K562 (cell line): ENCODE data around the gene ZNF691. TPM values are rescaled to one million over a fixed set of nuclear protein-coding genes. Genes with fewer than 3 reads are reported as not detected.

Experiments
- ATAC-seq: fragments of 200-7000 bp; cut with Tn5 transposase; 3 replicates; pipeline ENCODE4 v1.9.1; 2020; ENCODE audit warnings: moderate library complexity
- BruUV-seq: library from RNA; stranded (reverse); fragments of 400-500 nt; replicated peaks from 2 replicates; lab custom pipeline; 2021; lab: Mats Ljungman, UMichigan
- CTCF ChIA-PET: fragments of 300-600 bp; formaldehyde crosslinking; extraction: SDS; loops from one replicate; lab custom pipeline; 2021; ENCODE audit warnings: low intra/inter-chr PET ratio; lab: Yijun Ruan, JAX
- POLR2A ChIA-PET: fragments of 300-600, 350-650 bp; sonication (Branson Sonifier 250); formaldehyde crosslinking; extraction: SDS; loops from one replicate; lab custom pipeline; 2021; ENCODE audit warnings: antibody characterized with exemption, inconsistent platforms; lab: Yijun Ruan, JAX
- DNase-seq, 4 experiments: peaks; one replicate each; pipeline versions ENCODE4 v3.0.0 to v3.0.0-alpha.2; 2011 to 2018; ENCODE audit warnings: low spot score in 3 of 4, mixed read lengths in 3 of 4; ENCODE audit errors: extremely low read depth in 1 of 4
- FAIRE-seq: peaks from 2 replicates; lab custom pipeline; 2011; peaks lifted over from hg19 to GRCh38; lab: Jason Lieb, UNC
- H2AFZ ChIP-seq: 2 replicates; pipeline ENCODE4 v1.6.0; 2011; ENCODE audit warnings: low read depth, low read length, control low read depth, inconsistent platforms
- H3K27ac ChIP-seq: fragments of 200-600 bp; 3 replicates; pipeline ENCODE4 v1.8.0; 2011; ENCODE audit warnings: low read depth, mild to moderate bottlenecking, control low read depth, inconsistent platforms, low read length, moderate library complexity, mixed read lengths; ENCODE audit errors: extremely low read depth
- H3K27me3 ChIP-seq, 2 experiments: fragments of 300-600 bp in 1 of 2; 2 replicates in 1 of 2; 3 replicates in 1 of 2; pipeline versions ENCODE4 v1.6.0 to v1.8.0; 2011; ENCODE audit warnings: inconsistent platforms in 2 of 2, low read length in 2 of 2, mild to moderate bottlenecking in 1 of 2, mixed read lengths in 1 of 2, moderate library complexity in 1 of 2; ENCODE audit not compliant: control insufficient read depth in 2 of 2, insufficient read depth in 2 of 2
- H3K36me3 ChIP-seq: fragments of 300-600 bp; 3 replicates; pipeline ENCODE4 v1.8.0; 2011; ENCODE audit warnings: mild to moderate bottlenecking, low read length, inconsistent platforms; ENCODE audit not compliant: control insufficient read depth, insufficient read depth
- H3K4me1 ChIP-seq, 2 experiments: fragments of 200-600 bp in 1 of 2; replicated peaks in 1 of 2; 2 replicates in 1 of 2; 3 replicates in 1 of 2; pipeline versions ENCODE4 v1.5.1 to v1.8.0; 2011; ENCODE audit warnings: inconsistent platforms in 2 of 2, low read length in 2 of 2, mild to moderate bottlenecking in 1 of 2, mixed read lengths in 1 of 2, moderate library complexity in 1 of 2; ENCODE audit not compliant: control insufficient read depth in 2 of 2, insufficient read depth in 2 of 2
- H3K4me2 ChIP-seq: 2 replicates; pipeline ENCODE4 v1.6.1; 2011; ENCODE audit warnings: low read length, control low read depth, inconsistent platforms, mixed read lengths; ENCODE audit not compliant: insufficient read depth
- H3K4me3 ChIP-seq: fragments of 200-600 bp; sonication (generic), shearing (Covaris generic); 2 replicates; pipeline ENCODE4 v1.5.1; 2016; ENCODE audit warnings: control low read depth, inconsistent platforms
- H3K79me2 ChIP-seq: fragments of 200-600 bp; 3 replicates; pipeline ENCODE4 v1.8.0; 2011; ENCODE audit warnings: low read length, inconsistent platforms; ENCODE audit not compliant: control insufficient read depth, insufficient read depth
- H3K9ac ChIP-seq, 2 experiments: 2 replicates each; pipeline versions ENCODE4 v1.6.0 to v1.6.1; 2011; ENCODE audit warnings: low read depth in 2 of 2, low read length in 2 of 2, control low read depth in 1 of 2, inconsistent platforms in 1 of 2, mild to moderate bottlenecking in 1 of 2, mixed read lengths in 1 of 2; ENCODE audit not compliant: insufficient read depth in 1 of 2
- H3K9me1 ChIP-seq: one replicate; pipeline ENCODE4 v1.6.0; 2011; ENCODE audit warnings: inconsistent platforms, mild to moderate bottlenecking, low read length, moderate library complexity; ENCODE audit not compliant: control insufficient read depth, insufficient read depth
- H3K9me3 ChIP-seq: replicated peaks from 2 replicates; pipeline ENCODE4 v1.5.1; 2011; ENCODE audit warnings: low read depth, low read length, inconsistent platforms; ENCODE audit not compliant: control insufficient read depth, insufficient read depth
- H4K20me1 ChIP-seq: replicated peaks from 2 replicates; pipeline ENCODE4 v1.6.1; 2011; ENCODE audit warnings: low read length, inconsistent platforms, mixed read lengths; ENCODE audit not compliant: control insufficient read depth, insufficient read depth
- PRPF4 ChIP-seq: fragments of 200-400 bp; formaldehyde crosslinking; IDR thresholded peaks from one replicate; pipeline ENCODE4 v1.6.1; 2017; ENCODE audit warnings: low read length, low read depth, mild to moderate bottlenecking; ENCODE audit not compliant: insufficient read depth, poor library complexity, severe bottlenecking
- RBBP5 ChIP-seq: fragments of 200-600 bp; sonication (generic); IDR thresholded peaks from 2 replicates; pipeline ENCODE4 v1.6.1; 2012; ENCODE audit warnings: borderline replicate concordance, mild to moderate bottlenecking, low read length, control low read depth, inconsistent platforms; ENCODE audit not compliant: insufficient read depth, poor library complexity, severe bottlenecking
- ZNF347 ChIP-seq: fragments of 450-650 bp; formaldehyde crosslinking; IDR thresholded peaks from 2 replicates; pipeline ENCODE4 v1.4.0; 2020; ENCODE audit warnings: low read depth, mild to moderate bottlenecking, moderate library complexity
- WGBS: fragments of 100-300 bp; shearing (Covaris generic); methylation state at CpG from one replicate; pipeline ENCODE4 v1.1.6; 2016; ENCODE audit warnings: low coverage, mixed read lengths; ENCODE audit not compliant: insufficient coverage; ENCODE audit errors: missing lambda C conversion rate; 5-methylcytosine and 5-hydroxymethylcytosine counted together
- in situ Hi-C: fragments of 300-500 bp; cut with MboI; formaldehyde crosslinking; loops from 4 replicates; pipeline ENCODE4 v1.15.0; 2018; ENCODE audit warnings: inconsistent platforms, mixed read lengths
- intact Hi-C: fragments of 100-400 bp; cut with micrococcal nuclease; formaldehyde crosslinking; loops from 2 replicates; pipeline ENCODE4 v1.14.2; 2022
- polyA plus RNA-seq, 8 experiments: library from polyadenylated mRNA; depleted of rRNA in 4 of 8; stranded (reverse) in 5 of 8; unstranded in 3 of 8; fragments of >200 nt; fragmentation: Nextera tagmentation in 2 of 8; fragmentation: Illumina TruSeq in 1 of 8; extraction: Ambion mirVana in 2 of 8; extraction: Trizol in 1 of 8; gene quantifications; 2 replicates each; pipeline versions ENCODE4 v1.2.1 to v1.2.3, GENCODE V29; 2011 to 2014; ENCODE audit warnings: inconsistent platforms in 1 of 8, missing spikeins in 1 of 8
- total RNA-seq, 7 experiments: library from RNA; depleted of rRNA in 6 of 7; stranded (reverse); fragments of >200 nt in 6 of 7; fragmentation: Illumina TruSeq in 2 of 7; extraction: Trizol in 2 of 7; gene quantifications; 2 replicates each; pipeline versions ENCODE4 v1.2.1 to v1.2.3, GENCODE V29; 2011 to 2021; ENCODE audit warnings: low replicate concordance in 1 of 7
- TF ChIP-seq, protein P1 (sequence below), 3 experiments: fragments of 200-800 bp in 1 of 3; fragments of 250-450 bp in 1 of 3; fragments of 450-650 bp in 1 of 3; sonication (Bioruptor Pico) in 1 of 3; sonication (Bioruptor generic) in 1 of 3; formaldehyde crosslinking in 1 of 3; IDR thresholded peaks; 2 replicates each; pipeline versions ENCODE4 v1.6.1 to v1.8.0; 2016 to 2022; ENCODE audit warnings: mild to moderate bottlenecking in 2 of 3, missing genetic modification characterization in 2 of 3, missing compliant biosample characterization in 1 of 3, moderate library complexity in 1 of 3
- TF ChIP-seq, protein P2 (sequence below): fragments of 250-450 bp; sonication (Bioruptor Pico); IDR thresholded peaks from 2 replicates; pipeline ENCODE4 v1.8.0; 2022; ENCODE audit warnings: moderate library complexity, mild to moderate bottlenecking, inconsistent platforms
- TF ChIP-seq, protein P3 (sequence below), 2 experiments: fragments of 450-650 bp in 1 of 2; sonication (generic) in 1 of 2; formaldehyde crosslinking in 1 of 2; IDR thresholded peaks; 2 replicates each; pipeline versions ENCODE4 v1.7.1 to v1.9.0; 2016 to 2022; ENCODE audit warnings: inconsistent platforms in 1 of 2, mild to moderate bottlenecking in 1 of 2, missing genetic modification reagents in 1 of 2

The ZNF691 gene
- total and polyA plus RNA-seq, 9 of the 15 experiments (the other 6 are each of a cell fraction or from before 2014, with no cell fraction given) = 10.7 to 30.4 (median 14.8) TPM

DNA sequence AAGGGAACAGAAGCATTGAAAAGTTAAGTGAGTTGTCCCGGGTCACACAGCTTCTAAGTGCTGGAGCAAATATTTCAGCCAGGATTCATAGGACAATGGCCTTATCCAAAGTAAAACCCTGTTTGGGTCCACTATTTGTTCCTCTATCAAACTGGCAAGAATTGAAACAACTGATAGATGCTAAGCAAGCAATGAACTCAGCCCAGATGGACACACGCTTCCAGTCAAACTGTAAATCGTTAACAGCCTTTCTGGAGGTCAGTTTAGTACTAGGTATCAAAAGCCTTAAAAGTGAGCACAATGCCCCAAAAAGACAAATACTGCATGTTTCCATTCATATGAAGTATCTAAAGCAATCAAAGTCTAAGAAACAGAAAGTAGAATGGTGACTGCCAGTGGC, 28.4 kb upstream of the ZNF691 start:
- Histone ChIP-seq H3K4me1 (peaks cover 16 to 43% of the 10 kb centered on the region in 2 experiments), H3K27me3 (no peaks in the 10 kb centered on the region), H4K20me1 (no peaks in the 10 kb centered on the region), H2AFZ (peak overlapping the region; percentile 83), H3K4me3 (peak overlapping the region; percentile 79), H3K27ac (peak overlapping the region; percentile 99), H3K9ac (peak overlapping the region in 1 of 2 experiments; percentile 74; a peak in 2 of 4 replicates), H3K9me3 (no peaks in the 10 kb centered on the region), H3K79me2 (peaks cover 38% of the 10 kb centered on the region), H3K4me2 (peak overlapping the region; percentile 87), H3K9me1 (no peaks in the 10 kb centered on the region), H3K36me3 (peaks cover 8% of the 10 kb centered on the region; the same call in 2 of the 3 replicates)
- POLR2A ChIA-PET = interaction anchor here (1.0 to 8.7 kb wide), 8 partner anchors 10 to 136 kb away, joined by 3 to 76 read pairs (median 4); partner anchors contain the start of genes C1orf50, P3H1 and ZNF691
- in situ Hi-C loops = no loop called here
- CTCF ChIA-PET = no interaction called here
- ATAC-seq (no peak), FAIRE-seq (peak; percentile 6), DNase-seq (no peak)
- WGBS = 40% methylated on average over 3 of the region's 3 CpGs
- no TSS peak for BruUV-seq
- intact Hi-C loops = loop anchor here (1.0 kb wide), 1 partner anchor 7 kb away; no protein-coding TSS in a partner anchor
- no peak for TF ChIP-seq PRPF4
- TF ChIP-seq, protein P1, sequence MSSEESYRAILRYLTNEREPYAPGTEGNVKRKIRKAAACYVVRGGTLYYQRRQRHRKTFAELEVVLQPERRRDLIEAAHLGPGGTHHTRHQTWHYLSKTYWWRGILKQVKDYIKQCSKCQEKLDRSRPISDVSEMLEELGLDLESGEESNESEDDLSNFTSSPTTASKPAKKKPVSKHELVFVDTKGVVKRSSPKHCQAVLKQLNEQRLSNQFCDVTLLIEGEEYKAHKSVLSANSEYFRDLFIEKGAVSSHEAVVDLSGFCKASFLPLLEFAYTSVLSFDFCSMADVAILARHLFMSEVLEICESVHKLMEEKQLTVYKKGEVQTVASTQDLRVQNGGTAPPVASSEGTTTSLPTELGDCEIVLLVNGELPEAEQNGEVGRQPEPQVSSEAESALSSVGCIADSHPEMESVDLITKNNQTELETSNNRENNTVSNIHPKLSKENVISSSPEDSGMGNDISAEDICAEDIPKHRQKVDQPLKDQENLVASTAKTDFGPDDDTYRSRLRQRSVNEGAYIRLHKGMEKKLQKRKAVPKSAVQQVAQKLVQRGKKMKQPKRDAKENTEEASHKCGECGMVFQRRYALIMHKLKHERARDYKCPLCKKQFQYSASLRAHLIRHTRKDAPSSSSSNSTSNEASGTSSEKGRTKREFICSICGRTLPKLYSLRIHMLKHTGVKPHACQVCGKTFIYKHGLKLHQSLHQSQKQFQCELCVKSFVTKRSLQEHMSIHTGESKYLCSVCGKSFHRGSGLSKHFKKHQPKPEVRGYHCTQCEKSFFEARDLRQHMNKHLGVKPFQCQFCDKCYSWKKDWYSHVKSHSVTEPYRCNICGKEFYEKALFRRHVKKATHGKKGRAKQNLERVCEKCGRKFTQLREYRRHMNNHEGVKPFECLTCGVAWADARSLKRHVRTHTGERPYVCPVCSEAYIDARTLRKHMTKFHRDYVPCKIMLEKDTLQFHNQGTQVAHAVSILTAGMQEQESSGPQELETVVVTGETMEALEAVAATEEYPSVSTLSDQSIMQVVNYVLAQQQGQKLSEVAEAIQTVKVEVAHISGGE (CRISPR knock-in tag; IDR thresholded peaks at IDR 0.05) = no peak
- TF ChIP-seq ZNF347 (CRISPR knock-in tag) = no peak
- TF ChIP-seq, protein P2, sequence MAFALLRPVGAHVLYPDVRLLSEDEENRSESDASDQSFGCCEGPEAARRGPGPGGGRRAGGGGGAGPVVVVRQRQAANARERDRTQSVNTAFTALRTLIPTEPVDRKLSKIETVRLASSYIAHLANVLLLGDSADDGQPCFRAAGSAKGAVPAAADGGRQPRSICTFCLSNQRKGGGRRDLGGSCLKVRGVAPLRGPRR (CRISPR knock-in tag) = no peak
- peak; percentile 7 for TF ChIP-seq RBBP5
- TF ChIP-seq, protein P3, sequence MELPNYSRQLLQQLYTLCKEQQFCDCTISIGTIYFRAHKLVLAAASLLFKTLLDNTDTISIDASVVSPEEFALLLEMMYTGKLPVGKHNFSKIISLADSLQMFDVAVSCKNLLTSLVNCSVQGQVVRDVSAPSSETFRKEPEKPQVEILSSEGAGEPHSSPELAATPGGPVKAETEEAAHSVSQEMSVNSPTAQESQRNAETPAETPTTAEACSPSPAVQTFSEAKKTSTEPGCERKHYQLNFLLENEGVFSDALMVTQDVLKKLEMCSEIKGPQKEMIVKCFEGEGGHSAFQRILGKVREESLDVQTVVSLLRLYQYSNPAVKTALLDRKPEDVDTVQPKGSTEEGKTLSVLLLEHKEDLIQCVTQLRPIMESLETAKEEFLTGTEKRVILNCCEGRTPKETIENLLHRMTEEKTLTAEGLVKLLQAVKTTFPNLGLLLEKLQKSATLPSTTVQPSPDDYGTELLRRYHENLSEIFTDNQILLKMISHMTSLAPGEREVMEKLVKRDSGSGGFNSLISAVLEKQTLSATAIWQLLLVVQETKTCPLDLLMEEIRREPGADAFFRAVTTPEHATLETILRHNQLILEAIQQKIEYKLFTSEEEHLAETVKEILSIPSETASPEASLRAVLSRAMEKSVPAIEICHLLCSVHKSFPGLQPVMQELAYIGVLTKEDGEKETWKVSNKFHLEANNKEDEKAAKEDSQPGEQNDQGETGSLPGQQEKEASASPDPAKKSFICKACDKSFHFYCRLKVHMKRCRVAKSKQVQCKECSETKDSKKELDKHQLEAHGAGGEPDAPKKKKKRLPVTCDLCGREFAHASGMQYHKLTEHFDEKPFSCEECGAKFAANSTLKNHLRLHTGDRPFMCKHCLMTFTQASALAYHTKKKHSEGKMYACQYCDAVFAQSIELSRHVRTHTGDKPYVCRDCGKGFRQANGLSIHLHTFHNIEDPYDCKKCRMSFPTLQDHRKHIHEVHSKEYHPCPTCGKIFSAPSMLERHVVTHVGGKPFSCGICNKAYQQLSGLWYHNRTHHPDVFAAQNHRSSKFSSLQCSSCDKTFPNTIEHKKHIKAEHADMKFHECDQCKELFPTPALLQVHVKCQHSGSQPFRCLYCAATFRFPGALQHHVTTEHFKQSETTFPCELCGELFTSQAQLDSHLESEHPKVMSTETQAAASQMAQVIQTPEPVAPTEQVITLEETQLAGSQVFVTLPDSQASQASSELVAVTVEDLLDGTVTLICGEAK (IDR thresholded peaks at IDR 0.05) = 0 out of 2 replicates have a peak, but pooled peaks have one; percentile 27
- TF ChIP-seq, protein P3 (CRISPR knock-in tag; IDR thresholded peaks at IDR 0.05) = no peak
